ENCODE data around the gene ELF4.

Gene ELF4

GRCh38 chrX:130111220-130112154 is 1.2 kb upstream of the ELF4 start:
- Histone ChIP-seq H3K27me3 (ENCODE audit: control insufficient read depth in 1 of 2, insufficient read depth in 2 of 2, low read length in 2 of 2) (no peaks in the 10 kb centered on the region), H3K9ac (ENCODE audit: low read length) (no peak overlapping the region), H3K27ac (ENCODE audit: low read depth, low read length) (no peak overlapping the region), H3K9me3 (ENCODE audit: low read length) (no peaks in the 10 kb centered on the region), H3K36me3 (ENCODE audit: insufficient read depth, low read length) (no peaks in the 10 kb centered on the region), H3K4me1 (ENCODE audit: insufficient read depth, low read length) (peaks cover 11% of the 10 kb centered on the region), H3K4me3 (ENCODE audit: low read depth in 1 of 2, low read length in 2 of 2) (no peak overlapping the region)

- peaks cover 11% of the 10 kb centered on the region for H3K4me1 ChIP-seq (ENCODE audit: insufficient read depth, low read length)
- H3K9me3 ChIP-seq (ENCODE audit: low read length): no peaks in the 10 kb centered on the region
- H3K9ac ChIP-seq (ENCODE audit: low read length): peak overlapping the region; percentile 3
- H3K27me3 ChIP-seq (ENCODE audit: control insufficient read depth in 1 of 2, insufficient read depth in 2 of 2, low read length in 2 of 2): no peaks in the 10 kb centered on the region
- peak overlapping the region; percentile 45 for H3K27ac ChIP-seq (ENCODE audit: low read depth, low read length)
- H3K4me3 ChIP-seq (ENCODE audit: low read depth in 1 of 2, low read length in 2 of 2): peak overlapping the region; percentile 29 to 34
- H3K36me3 ChIP-seq (ENCODE audit: insufficient read depth, low read length): no peaks in the 10 kb centered on the region
Observed at GRCh38 chrX:130109429-130110378, 593 bp downstream of the ELF4 start.

GRCh38 chrX:130108647-130109428 is 1.5 kb downstream of the ELF4 start:
- H3K9ac ChIP-seq (ENCODE audit: low read length): no peak overlapping the region
- H3K4me1 ChIP-seq (ENCODE audit: insufficient read depth, low read length): peaks cover 11% of the 10 kb centered on the region
- H3K9me3 ChIP-seq (ENCODE audit: low read length): no peaks in the 10 kb centered on the region
- no peaks in the 10 kb centered on the region for H3K36me3 ChIP-seq (ENCODE audit: insufficient read depth, low read length)
- peak overlapping the region; percentile 22 for H3K27ac ChIP-seq (ENCODE audit: low read depth, low read length)
- peak overlapping the region in 1 of 2 donors; percentile 29 for H3K4me3 ChIP-seq (ENCODE audit: low read depth in 1 of 2, low read length in 2 of 2)
- no peaks in the 10 kb centered on the region for H3K27me3 ChIP-seq (ENCODE audit: control insufficient read depth in 1 of 2, insufficient read depth in 2 of 2, low read length in 2 of 2)

GRCh38 chrX:130106071-130106470 is 4.2 kb downstream of the ELF4 start:
- no peak overlapping the region for H3K27ac ChIP-seq (ENCODE audit: low read depth, low read length)
- H3K36me3 ChIP-seq (ENCODE audit: insufficient read depth, low read length): no peaks in the 10 kb centered on the region
- H3K9ac ChIP-seq (ENCODE audit: low read length): no peak overlapping the region
- no peaks in the 10 kb centered on the region for H3K27me3 ChIP-seq (ENCODE audit: control insufficient read depth in 1 of 2, insufficient read depth in 2 of 2, low read length in 2 of 2)
- no peaks in the 10 kb centered on the region for H3K9me3 ChIP-seq (ENCODE audit: low read length)
- H3K4me1 ChIP-seq (ENCODE audit: insufficient read depth, low read length): peaks cover 11% of the 10 kb centered on the region
- H3K4me3 ChIP-seq (ENCODE audit: low read depth in 1 of 2, low read length in 2 of 2): no peak overlapping the region

- Histone ChIP-seq H3K4me1 (ENCODE audit: insufficient read depth, low read length) (peaks cover 11% of the 10 kb centered on the region), H3K27ac (ENCODE audit: low read depth, low read length) (no peak overlapping the region), H3K36me3 (ENCODE audit: insufficient read depth, low read length) (no peaks in the 10 kb centered on the region)
Observed at GRCh38 chrX:130105244-130105643, 5.1 kb downstream of the ELF4 start.

GRCh38 chrX:130103605-130104004 is 6.7 kb downstream of the ELF4 start:
- Histone ChIP-seq H3K36me3 (ENCODE audit: insufficient read depth, low read length) (no peaks in the 10 kb centered on the region), H3K4me1 (ENCODE audit: insufficient read depth, low read length) (peaks cover 4% of the 10 kb centered on the region), H3K27ac (ENCODE audit: low read depth, low read length) (no peak overlapping the region), H3K9me3 (ENCODE audit: low read length) (no peaks in the 10 kb centered on the region), H3K9ac (ENCODE audit: low read length) (no peak overlapping the region), H3K4me3 (ENCODE audit: low read depth in 1 of 2, low read length in 2 of 2) (no peak overlapping the region), H3K27me3 (ENCODE audit: control insufficient read depth in 1 of 2, insufficient read depth in 2 of 2, low read length in 2 of 2) (no peaks in the 10 kb centered on the region)

More at GRCh38 chrX:130105244-130105643, 5.1 kb downstream of the ELF4 start:
- Histone ChIP-seq H3K9ac (ENCODE audit: low read length) (no peak overlapping the region), H3K27me3 (ENCODE audit: control insufficient read depth in 1 of 2, insufficient read depth in 2 of 2, low read length in 2 of 2) (no peaks in the 10 kb centered on the region), H3K4me3 (ENCODE audit: low read depth in 1 of 2, low read length in 2 of 2) (no peak overlapping the region), H3K9me3 (ENCODE audit: low read length) (no peaks in the 10 kb centered on the region)

GRCh38 chrX:130100180-130100579 is 10.1 kb downstream of the ELF4 start:
- no peak overlapping the region for H3K4me3 ChIP-seq (ENCODE audit: low read depth in 1 of 2, low read length in 2 of 2)
- H3K27ac ChIP-seq (ENCODE audit: low read depth, low read length): no peak overlapping the region
- no peaks in the 10 kb centered on the region for H3K4me1 ChIP-seq (ENCODE audit: insufficient read depth, low read length)
- no peak overlapping the region for H3K9ac ChIP-seq (ENCODE audit: low read length)
- H3K36me3 ChIP-seq (ENCODE audit: insufficient read depth, low read length): no peaks in the 10 kb centered on the region
- no peaks in the 10 kb centered on the region for H3K9me3 ChIP-seq (ENCODE audit: low read length)
- peaks cover 0 to 3% of the 10 kb centered on the region in 2 donors for H3K27me3 ChIP-seq (ENCODE audit: control insufficient read depth in 1 of 2, insufficient read depth in 2 of 2, low read length in 2 of 2)

GRCh38 chrX:130098210-130098552 is 12.1 kb downstream of the ELF4 start:
- no peak overlapping the region for H3K27ac ChIP-seq (ENCODE audit: low read depth, low read length)
- H3K4me1 ChIP-seq (ENCODE audit: insufficient read depth, low read length): no peaks in the 10 kb centered on the region
- H3K36me3 ChIP-seq (ENCODE audit: insufficient read depth, low read length): no peaks in the 10 kb centered on the region
- H3K9me3 ChIP-seq (ENCODE audit: low read length): no peaks in the 10 kb centered on the region
- peaks cover 0 to 3% of the 10 kb centered on the region in 2 donors for H3K27me3 ChIP-seq (ENCODE audit: control insufficient read depth in 1 of 2, insufficient read depth in 2 of 2, low read length in 2 of 2)
- no peak overlapping the region for H3K4me3 ChIP-seq (ENCODE audit: low read depth in 1 of 2, low read length in 2 of 2)
- H3K9ac ChIP-seq (ENCODE audit: low read length): no peak overlapping the region

- Histone ChIP-seq H3K27me3 (ENCODE audit: control insufficient read depth in 1 of 2, insufficient read depth in 2 of 2, low read length in 2 of 2) (peaks cover 0 to 3% of the 10 kb centered on the region in 2 donors), H3K4me3 (ENCODE audit: low read depth in 1 of 2, low read length in 2 of 2) (no peak overlapping the region), H3K36me3 (ENCODE audit: insufficient read depth, low read length) (no peaks in the 10 kb centered on the region), H3K9me3 (ENCODE audit: low read length) (no peaks in the 10 kb centered on the region), H3K4me1 (ENCODE audit: insufficient read depth, low read length) (no peaks in the 10 kb centered on the region), H3K9ac (ENCODE audit: low read length) (no peak overlapping the region), H3K27ac (ENCODE audit: low read depth, low read length) (no peak overlapping the region)
Observed at GRCh38 chrX:130097507-130098209, 12.6 kb downstream of the ELF4 start.

- Histone ChIP-seq H3K9ac (ENCODE audit: low read length) (no peak overlapping the region), H3K4me3 (ENCODE audit: low read depth in 1 of 2, low read length in 2 of 2) (no peak overlapping the region), H3K4me1 (ENCODE audit: insufficient read depth, low read length) (no peaks in the 10 kb centered on the region), H3K9me3 (ENCODE audit: low read length) (no peaks in the 10 kb centered on the region), H3K27ac (ENCODE audit: low read depth, low read length) (no peak overlapping the region), H3K27me3 (ENCODE audit: control insufficient read depth in 1 of 2, insufficient read depth in 2 of 2, low read length in 2 of 2) (peaks cover 0 to 11% of the 10 kb centered on the region in 2 donors), H3K36me3 (ENCODE audit: insufficient read depth, low read length) (no peaks in the 10 kb centered on the region)
Observed at GRCh38 chrX:130095249-130096030, 14.9 kb downstream of the ELF4 start.
